Measurements from ENCODE around the gene IL1RAP.

IL1RAP gene

DNA sequence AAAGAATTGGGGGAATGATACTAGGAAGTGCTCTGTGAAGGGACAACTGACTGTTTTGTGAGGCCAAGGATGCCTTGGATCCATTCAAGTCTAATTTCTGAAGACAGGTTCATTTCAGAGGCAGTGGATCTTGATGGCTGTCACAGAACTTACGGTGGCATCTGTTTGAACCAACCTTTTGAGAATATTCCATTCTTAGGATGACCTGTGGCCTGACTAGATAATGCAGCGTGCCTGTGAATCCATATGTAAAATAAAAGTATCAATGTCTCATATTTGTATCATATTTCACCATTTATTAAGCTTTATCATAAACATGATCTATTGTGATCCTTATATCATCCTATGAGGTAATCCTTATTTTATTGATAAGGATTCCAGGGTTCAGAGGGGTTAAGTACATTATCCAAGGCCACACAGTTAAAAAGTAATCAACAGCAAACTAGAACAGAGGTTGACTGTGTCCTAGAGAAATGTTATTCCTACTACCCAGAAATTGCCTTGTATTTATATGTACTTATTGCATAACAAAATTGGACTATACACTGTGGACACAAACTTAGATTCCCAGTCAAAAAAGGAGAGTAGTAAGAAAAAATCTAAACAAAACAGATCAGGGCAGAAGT, 34.3 kb downstream of the IL1RAP start:
- DNase-seq (ENCODE audit: low read depth) = no peak
- no peak overlapping the region for H3K4me3 ChIP-seq (ENCODE audit: low read depth, low read length)
- TF ChIP-seq CTCF (IDR thresholded peaks at IDR 0.05; ENCODE audit: control insufficient read depth, extremely low read depth, insufficient read depth) = no peak

DNA sequence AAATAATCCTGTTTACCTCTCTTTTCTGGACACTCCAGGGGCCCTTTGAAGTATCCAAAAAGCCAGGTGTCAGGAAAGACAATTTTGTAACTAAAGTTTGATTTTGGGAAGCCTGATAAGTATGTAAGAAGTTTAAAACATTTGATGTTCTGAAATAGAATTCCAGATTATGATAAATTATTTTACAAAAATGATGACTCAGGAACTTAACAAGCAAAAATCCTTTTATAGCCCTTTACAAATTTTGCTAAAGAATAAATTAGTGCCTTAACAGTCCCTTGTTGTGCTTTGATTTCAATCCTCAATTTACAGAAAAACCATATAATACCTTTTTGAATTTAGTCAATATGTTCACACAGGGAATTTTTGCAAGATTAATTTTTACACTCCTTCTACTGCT, 38.1 kb downstream of the IL1RAP start:
- H3K4me3 ChIP-seq (ENCODE audit: low read depth, low read length) = no peak overlapping the region
- no peak for DNase-seq (ENCODE audit: low read depth)
- TF ChIP-seq CTCF (IDR thresholded peaks at IDR 0.05; ENCODE audit: control insufficient read depth, extremely low read depth, insufficient read depth) = no peak

DNA sequence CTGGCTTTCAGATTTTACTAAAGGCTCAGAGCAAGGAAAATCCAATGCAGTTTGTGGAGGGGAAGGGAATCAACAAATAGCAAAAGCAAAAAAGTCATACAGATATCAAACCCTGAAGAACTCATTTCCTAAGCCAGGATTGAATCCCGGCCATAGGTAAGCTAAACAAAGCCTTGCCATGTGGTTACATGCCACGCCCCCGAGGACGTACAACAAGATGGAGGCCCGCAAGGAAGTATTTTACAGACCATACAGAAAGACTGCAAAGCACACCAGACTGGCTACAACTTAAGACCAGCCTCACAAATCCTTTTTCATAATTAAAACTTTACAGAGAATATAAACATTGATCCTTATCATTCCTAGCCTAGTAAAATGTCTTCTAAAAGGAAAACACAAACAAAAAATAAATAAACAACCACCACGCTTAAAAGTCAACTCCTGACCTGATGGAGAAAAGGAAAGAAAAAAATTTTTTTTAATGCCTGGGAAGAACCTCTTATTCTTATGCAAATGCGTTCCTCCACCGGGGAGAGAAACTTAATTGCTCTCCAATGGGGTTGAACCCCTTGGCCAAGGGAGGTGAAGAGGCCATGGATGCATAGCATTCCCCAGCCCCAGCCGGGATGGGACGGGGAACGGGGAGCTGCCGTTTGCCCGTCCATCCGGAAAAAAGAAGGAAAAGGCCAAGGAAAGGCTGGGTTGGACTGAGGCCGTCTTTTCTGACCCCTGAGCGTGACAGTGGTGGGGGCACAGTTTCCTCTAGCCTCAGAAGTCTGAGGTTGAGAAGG, 39.3 kb downstream of the IL1RAP start:
- DNase-seq (ENCODE audit: low read depth) = no peak
- TF ChIP-seq CTCF (IDR thresholded peaks at IDR 0.05; ENCODE audit: control insufficient read depth, extremely low read depth, insufficient read depth) = no peak
- H3K4me3 ChIP-seq (ENCODE audit: low read depth, low read length) = no peak overlapping the region

GRCh38 chr3:190554197-190554596, 40.3 kb downstream of the IL1RAP start:
- no peak for TF ChIP-seq CTCF (IDR thresholded peaks at IDR 0.05; ENCODE audit: control insufficient read depth, extremely low read depth, insufficient read depth)

GRCh38 chr3:190556351-190556750, 42.5 kb downstream of the IL1RAP start:
- DNase-seq (ENCODE audit: low read depth) = no peak
- TF ChIP-seq CTCF (IDR thresholded peaks at IDR 0.05; ENCODE audit: control insufficient read depth, extremely low read depth, insufficient read depth) = no peak
- no peak overlapping the region for H3K4me3 ChIP-seq (ENCODE audit: low read depth, low read length)

More at GRCh38 chr3:190554197-190554596, 40.3 kb downstream of the IL1RAP start:
- no peak for DNase-seq (ENCODE audit: low read depth)
- no peak overlapping the region for H3K4me3 ChIP-seq (ENCODE audit: low read depth, low read length)

- no peak for DNase-seq (ENCODE audit: low read depth)
- TF ChIP-seq CTCF (IDR thresholded peaks at IDR 0.05; ENCODE audit: control insufficient read depth, extremely low read depth, insufficient read depth) = no peak
These were observed 43.4 kb downstream of the IL1RAP start for GRCh38 chr3:190557296-190557695.

More at GRCh38 chr3:190557296-190557695, 43.4 kb downstream of the IL1RAP start:
- H3K4me3 ChIP-seq (ENCODE audit: low read depth, low read length) = no peak overlapping the region

Measured in LNCaP clone FGC (cell line).